Neuron (in vitro differentiated cells): ENCODE measurements around the gene CRK.

Experiments
- H2AFZ ChIP-seq: one replicate; pipeline ENCODE4 v1.6.1; 2013; ENCODE audit warnings: low read depth, mild to moderate bottlenecking, inconsistent platforms, low read length, moderate library complexity
- H3K27me3 ChIP-seq: one replicate; pipeline ENCODE4 v1.6.1; 2013; ENCODE audit warnings: low read length; ENCODE audit not compliant: insufficient read depth
- H3K36me3 ChIP-seq: one replicate; pipeline ENCODE4 v1.6.1; 2013; ENCODE audit warnings: low read length; ENCODE audit not compliant: insufficient read depth
- H3K4me1 ChIP-seq: one replicate; pipeline ENCODE4 v1.6.1; 2013; ENCODE audit warnings: low read length; ENCODE audit not compliant: insufficient read depth
- H3K4me3 ChIP-seq: 2 replicates; pipeline ENCODE4 v1.5.1; 2013; ENCODE audit warnings: mild to moderate bottlenecking, low read length, moderate library complexity
- H3K9me3 ChIP-seq: one replicate; pipeline ENCODE4 v1.6.1; 2013; ENCODE audit warnings: low read length

The CRK gene

GRCh38 chr17:1455797-1456599 lies at the start of gene CRK:
Gene CRK (minus strand): TSS chr17:1456232. CDS start chr17:1456117, 115 bp downstream.
- H2AFZ ChIP-seq = peak within 1 kb of the TSS; percentile 74
- peaks cover 10% of the 10 kb centered on the region for H3K4me1 ChIP-seq
- H3K36me3 ChIP-seq = peaks cover 15% of the 10 kb centered on the region
- no peaks in the 10 kb centered on the region for H3K27me3 ChIP-seq
- peaks cover 2% of the 10 kb centered on the region for H3K9me3 ChIP-seq
- H3K4me3 ChIP-seq = peak within 1 kb of the TSS; percentile 99

GRCh38 chr17:1505586-1505985 lies 49.6 kb upstream of the CRK start:
- no peak overlapping the region for H2AFZ ChIP-seq
- H3K9me3 ChIP-seq = no peaks in the 10 kb centered on the region
- peaks cover 11% of the 10 kb centered on the region for H3K36me3 ChIP-seq
- H3K4me3 ChIP-seq = no peak overlapping the region
- no peaks in the 10 kb centered on the region for H3K4me1 ChIP-seq
- no peaks in the 10 kb centered on the region for H3K27me3 ChIP-seq

- Histone ChIP-seq H3K4me1 (no peaks in the 10 kb centered on the region), H3K9me3 (no peaks in the 10 kb centered on the region), H3K27me3 (no peaks in the 10 kb centered on the region), H3K4me3 (no peak overlapping the region), H3K36me3 (peaks cover 11% of the 10 kb centered on the region), H2AFZ (no peak overlapping the region)
These were observed 48.8 kb upstream of the CRK start for GRCh38 chr17:1504866-1505265.

- Histone ChIP-seq H3K36me3 (peaks cover 5% of the 10 kb centered on the region), H3K9me3 (no peaks in the 10 kb centered on the region), H3K4me3 (no peak overlapping the region), H2AFZ (no peak overlapping the region), H3K27me3 (no peaks in the 10 kb centered on the region), H3K4me1 (no peaks in the 10 kb centered on the region)
These were observed 47.7 kb upstream of the CRK start for GRCh38 chr17:1503699-1504098.

GRCh38 chr17:1498869-1499268 lies 42.8 kb upstream of the CRK start:
- no peaks in the 10 kb centered on the region for H3K9me3 ChIP-seq
- no peak overlapping the region for H2AFZ ChIP-seq
- H3K4me3 ChIP-seq = no peak overlapping the region
- H3K4me1 ChIP-seq = peaks cover 6% of the 10 kb centered on the region
- H3K27me3 ChIP-seq = no peaks in the 10 kb centered on the region
- H3K36me3 ChIP-seq = peaks cover 13% of the 10 kb centered on the region

- no peak overlapping the region for H2AFZ ChIP-seq
- H3K27me3 ChIP-seq = no peaks in the 10 kb centered on the region
- peaks cover 6% of the 10 kb centered on the region for H3K4me1 ChIP-seq
- no peak overlapping the region for H3K4me3 ChIP-seq
- H3K9me3 ChIP-seq = no peaks in the 10 kb centered on the region
- H3K36me3 ChIP-seq = peaks cover 13% of the 10 kb centered on the region
These were observed 42.2 kb upstream of the CRK start for GRCh38 chr17:1498233-1498632.

GRCh38 chr17:1497831-1498230 lies 41.8 kb upstream of the CRK start:
- Histone ChIP-seq H2AFZ (no peak overlapping the region), H3K9me3 (no peaks in the 10 kb centered on the region), H3K4me1 (peaks cover 6% of the 10 kb centered on the region), H3K27me3 (no peaks in the 10 kb centered on the region), H3K36me3 (peaks cover 13% of the 10 kb centered on the region), H3K4me3 (no peak overlapping the region)

- Histone ChIP-seq H3K4me1 (peaks cover 11% of the 10 kb centered on the region), H3K9me3 (no peaks in the 10 kb centered on the region), H3K27me3 (no peaks in the 10 kb centered on the region), H3K4me3 (no peak overlapping the region), H3K36me3 (peaks cover 13% of the 10 kb centered on the region), H2AFZ (no peak overlapping the region)
These were observed 40.8 kb upstream of the CRK start for GRCh38 chr17:1496869-1497268.

GRCh38 chr17:1495265-1495989 lies 39.4 kb upstream of the CRK start:
- Histone ChIP-seq H2AFZ (no peak overlapping the region), H3K36me3 (peaks cover 13% of the 10 kb centered on the region), H3K4me1 (peaks cover 14% of the 10 kb centered on the region), H3K4me3 (no peak overlapping the region), H3K9me3 (no peaks in the 10 kb centered on the region), H3K27me3 (no peaks in the 10 kb centered on the region)

- Histone ChIP-seq H3K36me3 (peaks cover 13% of the 10 kb centered on the region), H3K4me3 (no peak overlapping the region), H3K9me3 (no peaks in the 10 kb centered on the region), H3K27me3 (no peaks in the 10 kb centered on the region), H3K4me1 (peaks cover 15% of the 10 kb centered on the region), H2AFZ (no peak overlapping the region)
These were observed 38.8 kb upstream of the CRK start for GRCh38 chr17:1494736-1495253.

GRCh38 chr17:1494203-1494602 lies 38.2 kb upstream of the CRK start:
- Histone ChIP-seq H3K4me1 (peaks cover 15% of the 10 kb centered on the region), H3K36me3 (peaks cover 13% of the 10 kb centered on the region), H3K4me3 (no peak overlapping the region), H3K9me3 (no peaks in the 10 kb centered on the region), H3K27me3 (no peaks in the 10 kb centered on the region), H2AFZ (no peak overlapping the region)

GRCh38 chr17:1493291-1493980 lies 37.4 kb upstream of the CRK start:
- Histone ChIP-seq H3K36me3 (peaks cover 13% of the 10 kb centered on the region), H3K4me3 (no peak overlapping the region), H3K27me3 (no peaks in the 10 kb centered on the region), H3K9me3 (no peaks in the 10 kb centered on the region), H3K4me1 (peaks cover 21% of the 10 kb centered on the region), H2AFZ (no peak overlapping the region)
